Activated T-helper 1 cell treated with Interleukin-2 at 50 U/mL for 16 hours (primary cell): ENCODE measurements around the gene RTKN.

ENCODE experiments used
- DNase-seq: peaks from one replicate; pipeline ENCODE4 v3.0.0-alpha.2; 2020; ENCODE audit warnings: low read depth

RTKN gene

GRCh38 chr2:74416778-74417177 is 25.0 kb downstream of the RTKN start:
- no peak for DNase-seq

- DNase-seq: no peak
Measured at GRCh38 chr2:74415762-74416395, 25.9 kb downstream of the RTKN start.

GRCh38 chr2:74414881-74415761 is 26.6 kb downstream of the RTKN start:
- no peak for DNase-seq

- DNase-seq: no peak
Measured at GRCh38 chr2:74414441-74414840, 27.3 kb downstream of the RTKN start.

DNA sequence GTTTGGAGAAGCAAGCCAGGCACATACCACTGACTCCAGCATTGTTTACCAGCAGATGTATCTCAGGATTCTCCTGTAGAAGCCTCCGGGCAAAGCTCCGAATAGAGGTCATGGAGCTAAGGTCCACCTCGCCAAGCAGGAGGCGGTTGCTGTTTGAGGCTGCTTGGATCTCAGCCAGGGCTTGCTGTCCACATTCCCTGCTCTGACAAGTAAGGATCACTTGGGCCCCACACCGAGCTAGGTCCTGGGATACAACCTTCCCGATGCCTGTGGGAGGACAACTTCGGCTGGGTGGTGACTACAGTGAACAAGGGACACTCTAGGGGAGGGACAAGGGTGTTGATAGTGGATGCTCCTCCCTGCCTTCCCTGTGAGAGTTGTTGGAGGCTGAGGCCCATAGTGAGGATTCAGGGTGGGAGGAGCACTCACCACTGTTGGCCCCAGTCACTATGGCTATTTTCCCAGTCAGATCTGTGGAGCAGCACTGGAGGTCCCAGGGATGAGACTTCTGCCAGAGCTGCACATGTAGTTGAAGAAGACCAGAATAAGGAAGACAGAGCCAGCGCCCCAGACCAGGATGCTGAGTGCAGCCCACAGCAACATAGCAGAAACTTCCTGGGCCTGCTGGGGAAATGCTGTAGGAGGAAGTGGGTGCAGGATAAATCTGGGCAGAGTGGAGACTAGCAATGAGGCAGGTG is 28.6 kb downstream of the RTKN start:
- DNase-seq: no peak

DNA sequence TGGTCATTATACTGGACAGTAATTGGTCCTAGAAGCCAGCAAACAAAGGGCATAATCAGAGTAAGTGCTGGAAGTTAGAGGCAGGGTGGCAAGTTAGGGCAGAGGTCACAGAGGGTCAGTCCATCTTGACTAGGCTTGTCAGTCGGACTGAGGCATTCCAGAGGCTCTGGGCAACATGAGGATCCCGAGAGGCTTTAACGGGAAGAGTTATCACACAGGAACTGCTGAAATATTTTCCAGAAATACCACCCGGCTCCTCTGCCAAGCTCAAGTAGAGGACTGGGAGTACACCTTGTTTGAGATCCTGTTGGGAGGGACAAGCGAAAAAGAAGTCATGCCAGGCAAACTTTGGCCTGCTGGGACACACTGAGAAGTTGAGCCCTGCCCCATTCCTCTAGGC is 34.1 kb downstream of the RTKN start:
- DNase-seq: no peak

DNA sequence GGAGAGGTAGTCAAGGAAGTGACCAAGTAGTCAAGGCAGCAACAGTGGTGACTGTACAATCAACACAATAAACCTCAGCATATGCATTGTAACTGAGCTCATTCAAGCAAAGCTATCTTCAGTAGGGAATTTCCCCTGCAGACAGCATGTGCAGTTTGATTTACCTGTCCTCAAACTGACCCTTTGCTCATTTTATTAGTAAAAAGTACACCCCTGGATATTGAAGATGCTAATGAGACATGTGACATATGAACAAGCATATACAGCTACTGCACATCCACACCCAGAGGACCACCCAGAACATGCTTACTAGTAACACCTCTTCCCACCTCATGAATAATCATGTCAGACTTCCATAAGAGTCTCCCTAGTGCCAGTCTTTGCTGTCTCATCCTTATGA is 35.7 kb downstream of the RTKN start:
- no peak for DNase-seq

DNA sequence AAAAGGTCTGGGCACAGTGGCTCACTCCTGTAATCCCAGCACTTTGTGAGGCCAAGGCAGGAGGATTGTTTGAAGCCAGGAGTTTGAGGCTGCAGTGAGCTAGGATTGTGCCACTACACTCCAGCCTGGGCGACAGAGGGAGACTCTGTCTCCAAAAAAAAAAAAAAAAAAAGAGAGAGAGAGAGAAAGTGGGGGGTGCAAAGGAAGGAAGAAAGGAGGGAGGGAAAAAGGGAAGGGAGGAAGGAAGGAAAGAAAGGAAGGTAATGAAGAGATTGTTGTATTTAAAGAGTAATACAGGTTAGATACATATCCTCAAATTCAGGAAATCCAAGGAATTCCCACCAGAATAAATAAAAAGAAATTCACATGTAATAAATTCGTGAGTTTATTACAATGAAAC is 39.8 kb downstream of the RTKN start:
- no peak for DNase-seq

- no peak for DNase-seq
Measured at GRCh38 chr2:74399785-74400184, 42.0 kb downstream of the RTKN start.

GRCh38 chr2:74396149-74396548 is 45.6 kb downstream of the RTKN start:
- DNase-seq: no peak

DNA sequence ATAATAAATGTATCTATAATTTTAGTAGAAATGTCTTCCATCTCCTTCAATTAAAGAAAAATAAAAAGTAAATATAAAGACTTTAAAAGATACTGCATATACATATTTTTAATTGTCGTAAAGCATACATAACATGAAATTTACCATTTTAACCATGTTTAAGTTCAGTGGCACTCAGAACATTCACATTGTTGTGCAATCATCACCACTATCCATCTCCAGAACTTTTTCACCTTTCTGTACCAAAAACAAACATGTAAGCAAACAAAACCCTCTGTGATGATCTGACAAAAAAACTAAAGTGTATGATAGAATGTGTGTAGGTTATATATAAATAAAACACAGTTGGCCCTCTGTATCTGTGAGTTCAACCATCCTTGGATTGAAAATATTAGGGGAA is 48.2 kb downstream of the RTKN start:
- DNase-seq: no peak

DNA sequence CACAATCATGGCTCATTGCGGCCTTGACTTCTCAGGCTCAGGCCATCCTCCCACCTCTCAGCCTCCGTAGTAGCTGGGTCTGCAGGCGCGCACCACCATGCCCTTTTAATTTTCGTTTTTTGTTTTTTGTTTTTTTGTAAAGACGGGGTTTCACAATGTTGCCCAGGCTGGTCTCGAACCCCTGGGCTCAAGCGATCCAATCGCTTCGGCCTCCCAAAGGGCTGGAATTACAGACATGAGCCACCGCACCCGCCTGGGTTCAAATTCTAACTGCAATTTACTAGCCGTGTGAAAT is 49.3 kb downstream of the RTKN start:
- DNase-seq: no peak

DNA sequence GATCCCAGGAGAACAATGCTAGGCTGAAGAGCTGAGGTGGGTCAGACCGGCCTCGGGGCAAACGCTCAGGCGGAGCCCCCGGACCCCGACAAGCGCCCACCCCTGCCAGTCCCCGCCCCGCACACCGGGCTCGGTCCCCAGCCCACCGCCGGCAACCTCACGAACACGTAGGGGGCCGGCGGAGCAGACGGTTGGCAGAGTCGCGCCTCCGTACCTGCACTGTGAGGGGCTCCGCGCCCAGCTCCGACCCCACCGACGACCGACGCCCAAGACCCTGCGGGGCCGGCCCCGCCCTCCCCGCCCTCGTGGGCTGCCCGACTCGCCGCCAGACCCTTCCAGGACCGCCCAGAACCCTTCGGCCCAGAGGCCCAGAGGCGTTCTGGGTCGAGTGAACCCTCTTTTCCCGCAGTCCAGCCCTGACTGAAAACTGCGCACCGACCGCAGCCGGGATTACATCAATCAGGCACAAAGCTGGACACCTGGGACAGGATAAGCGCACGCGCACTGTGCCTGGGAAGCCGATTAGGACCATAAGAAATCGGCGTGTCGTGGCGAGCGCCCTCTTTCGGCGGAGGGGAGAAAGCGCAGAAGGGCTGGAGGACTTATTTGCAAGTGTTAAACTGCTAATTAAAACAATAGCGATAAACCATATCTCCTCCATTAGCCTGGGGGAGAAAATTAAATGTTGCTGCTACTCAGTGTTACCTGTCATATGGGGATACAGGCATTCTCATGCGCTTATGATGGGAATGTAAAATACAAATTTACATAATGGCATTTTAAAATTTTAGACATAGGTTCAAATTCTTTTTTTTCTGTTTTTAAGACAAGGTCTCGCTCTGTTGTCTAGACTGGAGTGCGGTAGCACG is 49.9 kb downstream of the RTKN start:
- DNase-seq: peak; percentile 90

DNA sequence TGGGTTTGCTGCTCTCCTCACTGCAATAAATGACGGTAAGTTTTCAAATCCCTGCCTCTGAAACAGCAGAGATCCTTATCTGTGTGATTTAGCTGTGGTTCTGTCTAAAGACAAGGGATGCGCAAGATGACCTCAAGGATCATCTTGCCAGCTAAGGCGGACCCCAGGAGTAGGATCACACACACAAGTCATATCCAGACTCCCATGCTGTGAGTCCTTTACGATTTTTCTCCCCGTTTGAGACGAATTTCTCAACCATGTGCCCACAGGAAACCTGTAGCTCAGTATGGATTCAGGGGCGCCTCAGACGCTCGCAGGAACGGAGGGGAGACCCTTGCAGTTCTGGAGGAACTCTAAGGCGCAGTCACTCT is 50.5 kb downstream of the RTKN start:
- no peak for DNase-seq

- DNase-seq: no peak
Measured at GRCh38 chr2:74390606-74391005, 51.1 kb downstream of the RTKN start.

DNA sequence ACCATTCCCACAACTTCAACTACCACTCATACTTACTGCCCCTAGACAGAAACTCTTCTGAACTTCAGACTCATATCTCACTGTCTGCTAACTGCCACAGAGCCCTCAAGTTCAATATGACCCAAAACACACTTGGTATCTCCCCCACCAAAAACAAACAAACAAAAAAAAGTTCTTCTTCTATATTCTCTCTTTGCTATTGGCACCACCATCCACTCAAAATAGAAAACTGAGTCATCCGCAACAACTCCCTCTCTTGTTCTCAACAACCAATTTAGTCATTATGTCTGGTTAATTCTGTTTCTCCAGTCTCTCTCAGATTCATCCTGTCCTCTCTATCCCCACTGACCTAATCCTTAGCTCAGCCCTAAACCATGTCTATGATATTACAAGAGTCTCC is 54.4 kb downstream of the RTKN start:
- DNase-seq: no peak

DNA sequence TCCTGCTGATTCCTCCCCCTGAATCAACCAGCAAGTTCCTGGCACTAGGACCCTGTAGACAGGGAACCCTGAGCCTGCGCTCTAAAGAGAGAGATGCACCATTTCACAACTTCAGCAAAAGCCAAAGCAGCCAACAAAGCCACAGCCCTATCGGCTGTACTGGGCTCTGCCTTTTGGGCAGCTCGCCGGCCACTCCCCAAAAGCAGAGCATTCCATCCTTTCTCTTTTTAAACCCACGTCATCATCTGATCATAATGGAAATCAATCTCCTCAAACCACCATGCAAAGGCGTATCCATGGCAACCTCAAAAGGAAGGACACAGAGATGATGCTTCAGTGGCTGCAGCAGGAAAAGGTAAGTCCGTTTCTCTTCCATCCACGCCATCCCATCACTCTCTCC is 56.3 kb downstream of the RTKN start:
- no peak for DNase-seq

DNA sequence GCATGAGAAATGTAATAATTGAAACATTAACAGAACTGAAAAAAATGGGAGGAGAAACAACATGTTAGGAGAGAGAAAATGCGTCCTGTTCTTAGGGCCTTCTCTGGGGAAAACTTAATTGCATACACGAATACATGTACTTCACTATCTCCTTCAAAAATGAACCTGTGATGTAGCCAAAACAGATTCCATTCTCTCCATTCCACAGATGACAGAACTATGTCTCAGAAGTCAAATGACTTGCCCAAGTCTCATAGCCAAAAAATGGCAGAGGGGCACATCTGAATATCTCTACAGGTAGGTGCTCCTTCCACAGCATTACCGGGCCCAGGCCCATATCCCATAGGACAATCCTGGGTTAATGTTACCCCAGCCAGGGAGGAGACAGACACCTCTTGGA is 57.7 kb downstream of the RTKN start:
- no peak for DNase-seq

DNA sequence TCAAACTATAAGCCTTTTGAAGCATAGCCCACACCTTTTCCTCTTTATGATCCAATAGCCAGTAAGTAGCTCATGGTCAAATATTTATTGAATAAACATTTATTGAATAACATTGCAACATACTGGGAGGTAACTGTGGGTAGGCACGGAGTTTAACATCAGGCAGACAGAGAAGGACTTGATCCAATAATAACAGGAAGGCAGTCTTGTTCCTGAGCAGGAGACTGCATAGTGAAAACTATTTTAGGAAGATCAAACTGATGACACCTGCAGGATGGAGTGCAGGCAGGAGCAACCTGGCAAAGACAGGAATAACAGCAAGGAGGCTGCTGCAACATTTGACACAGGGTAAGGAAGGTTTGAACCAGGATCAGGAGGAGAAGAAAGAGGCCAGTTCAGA is 58.5 kb downstream of the RTKN start:
- DNase-seq: no peak

DNA sequence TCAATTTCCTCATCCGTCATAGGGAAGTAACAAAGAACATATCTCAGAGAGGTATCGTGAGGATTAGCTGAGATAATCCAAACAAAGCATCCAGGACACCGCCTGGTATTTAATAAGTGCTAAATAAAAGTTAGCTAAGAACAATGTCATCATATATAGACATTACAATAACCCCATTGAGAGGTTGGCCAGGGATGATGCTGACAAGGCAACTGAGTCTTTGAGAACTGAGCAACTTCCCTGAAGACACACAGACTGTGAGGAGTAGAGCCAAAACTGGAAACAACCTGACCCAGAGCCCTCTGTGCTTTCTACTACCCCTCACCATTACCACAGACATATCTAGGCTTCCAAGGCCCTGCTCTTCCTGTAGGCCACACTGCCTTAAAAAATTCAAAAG is 60.0 kb downstream of the RTKN start:
- no peak for DNase-seq

GRCh38 chr2:74379851-74380789 is 61.6 kb downstream of the RTKN start, which contains the start of gene DCTN1:
Gene DCTN1, minus strand, starts transcription at chr2:74380311. Its CDS starts 274 bp downstream, at chr2:74380037.
- DNase-seq: no peak
